Regular cardiac myocyte (primary cell): ENCODE results near the gene PCTP. TPM values are rescaled to one million over a fixed set of nuclear protein-coding genes. Genes with fewer than 3 reads are reported as not detected.

Experiments
- total RNA-seq: library from RNA; depleted of rRNA; stranded (reverse); fragments of >200 nt; gene quantifications from 2 replicates; pipeline ENCODE4 v1.2.3, GENCODE V29; 2014

PCTP gene
- total RNA-seq, result 14.4 and 17.3 TPM in 2 replicates

GRCh38 chr17:55750750-55751657 lies at the start of gene PCTP:
Gene PCTP (plus strand): TSS chr17:55751051. CDS start chr17:55751104, 53 bp downstream.

GRCh38 chr17:55722742-55723487 lies 27.9 kb upstream of the PCTP start, which contains the start of gene TMEM100:
Gene TMEM100 (minus strand): TSS chr17:55722864. CDS start chr17:55721070, 1,794 bp downstream.

Other genes with a start within 250 kb of the PCTP start
- not detected in 2 replicates for gene SMIM36, start 239.6 kb upstream of the PCTP start, total RNA-seq
- 1.1 and 2.7 TPM in 2 replicates for gene TMEM100, start 28.2 kb upstream of the PCTP start, total RNA-seq